Left colon (tissue), 2 donors: Measurements from ENCODE around the gene SCNN1B. TPM values are rescaled to one million over a fixed set of nuclear protein-coding genes. Genes with fewer than 3 reads are reported as not detected.
A peak's percentile ranks its signal among the peaks of the same experiment; 100 is the strongest.
"Not testable (repeated sequence)": the region's sequence is repeated elsewhere in the genome, so short reads cannot be mapped to it uniquely, and the experiment has no call there.

Experiments
- ATAC-seq: fragments of 200-7000 bp; cut with Tn5 transposase; one replicate; pipeline ENCODE4 v1.9.1; 2020; ENCODE audit warnings: mild to moderate bottlenecking, moderate library complexity
- DNase-seq, 2 donors: peaks; one replicate each; pipeline ENCODE4 v3.0.0-alpha.2; 2020
- intact Hi-C, 2 donors: fragments of 100-400 bp; cut with DNase I in 1 of 2; cut with micrococcal nuclease in 1 of 2; formaldehyde crosslinking; loops; one replicate each; pipeline versions ENCODE4 v1.11.2 to v1.14.0; 2022; cut with DNase I, micrococcal nuclease
- total RNA-seq, 2 donors: library from RNA; stranded (reverse); fragmentation: NEBNext Ultra II Directional; extraction: Animal tissue kit (Norgen Biotek cat#: 25700); gene quantifications; one replicate each; pipeline ENCODE4 v1.2.1, GENCODE V29; 2021
- donor health status: DM: no; HTN: no; CAD: no.
- donor health status: DM: yes; HTN: yes; CAD: no.

The SCNN1B gene
- total RNA-seq, 2 donors from 2014 or later = 322 to 715 TPM

DNA sequence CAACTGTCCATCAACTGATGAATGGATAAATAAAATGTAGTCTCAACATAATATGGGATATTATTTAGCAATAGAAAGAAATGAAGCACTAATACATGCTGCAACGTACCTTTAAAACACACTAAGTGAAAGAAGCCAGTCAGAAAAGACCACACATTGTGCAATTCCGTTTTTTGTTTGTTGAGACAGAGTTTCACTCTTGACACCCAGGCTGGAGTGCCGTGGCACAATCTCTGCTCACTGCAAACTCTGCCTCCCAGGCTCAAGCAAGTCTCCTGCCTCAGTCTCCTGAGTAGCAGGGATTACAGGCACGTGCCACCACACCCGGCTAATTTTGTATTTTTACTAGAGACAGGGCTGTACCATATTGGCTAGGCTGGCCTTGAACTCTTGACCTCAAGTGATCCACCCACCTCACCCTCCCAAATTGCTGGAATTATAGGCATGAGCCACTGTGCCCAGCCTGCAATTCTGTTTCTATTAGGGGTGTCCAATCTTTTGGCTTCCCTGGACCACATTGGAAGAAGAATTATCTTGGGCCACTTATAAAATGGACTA, 40.1 kb downstream of the SCNN1B start:
- intact Hi-C loops = no loop called here
- ATAC-seq (peak; percentile 51), DNase-seq (no peak)

GRCh38 chr16:23343643-23344612, 41.8 kb downstream of the SCNN1B start:
- ATAC-seq (peak; percentile 26), DNase-seq (no peak)
- intact Hi-C loops = no loop called here

- intact Hi-C loops = no loop called here
- ATAC-seq (no peak), DNase-seq (no peak)
Observed at GRCh38 chr16:23345237-23345636, 43.1 kb downstream of the SCNN1B start.

GRCh38 chr16:23348579-23349469, 46.7 kb downstream of the SCNN1B start:
- DNase-seq = no peak
- no peak for ATAC-seq
- intact Hi-C loops = no loop called here

GRCh38 chr16:23351360-23351759, 49.3 kb downstream of the SCNN1B start:
- ATAC-seq = peak; percentile 98
- DNase-seq = peak; percentile 75 to 90
- intact Hi-C loops = no loop called here

DNA sequence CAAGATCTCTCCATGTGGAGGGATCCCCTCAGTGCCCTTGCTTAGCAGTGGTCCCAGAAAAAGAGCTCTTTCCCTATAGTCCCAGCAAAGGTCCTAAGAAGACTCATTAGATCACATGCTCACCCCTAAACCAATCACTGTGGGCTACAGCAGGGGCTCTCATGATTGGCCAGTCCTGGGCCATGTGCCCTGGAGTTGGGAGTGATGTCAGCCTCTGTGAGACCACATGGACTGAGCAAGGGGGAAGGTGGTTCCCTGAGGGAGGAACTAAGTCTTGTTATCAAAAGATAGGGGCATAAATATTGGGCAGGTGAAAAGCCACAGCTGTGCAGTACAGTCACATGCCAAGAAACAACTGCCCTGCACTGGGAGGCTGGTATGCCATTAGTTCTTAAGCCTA, 51.3 kb downstream of the SCNN1B start:
- ATAC-seq = no peak
- no peak for DNase-seq
- intact Hi-C loops = no loop called here

DNA sequence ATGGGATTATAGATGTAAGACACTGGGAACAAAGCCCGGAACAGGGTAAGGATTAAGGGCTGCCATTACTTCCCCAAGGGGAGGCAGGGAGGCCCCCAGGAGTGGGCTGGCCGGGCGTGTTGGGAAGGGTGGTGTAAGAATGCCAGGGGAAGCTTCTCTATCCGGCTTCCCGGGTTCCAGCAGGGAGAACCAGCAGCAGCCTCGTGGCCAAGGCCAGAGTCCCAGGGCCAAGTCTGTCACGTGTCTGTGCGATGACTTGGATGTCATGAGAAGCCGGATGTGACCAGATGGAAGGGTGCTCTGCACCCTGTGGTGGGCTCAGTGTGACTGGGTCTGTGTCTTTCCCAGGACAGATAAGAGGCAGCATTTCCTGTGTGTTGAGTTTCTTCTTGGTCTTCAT, 52.1 kb downstream of the SCNN1B start:
- DNase-seq (no peak), ATAC-seq (no peak)
- intact Hi-C loops = no loop called here

DNA sequence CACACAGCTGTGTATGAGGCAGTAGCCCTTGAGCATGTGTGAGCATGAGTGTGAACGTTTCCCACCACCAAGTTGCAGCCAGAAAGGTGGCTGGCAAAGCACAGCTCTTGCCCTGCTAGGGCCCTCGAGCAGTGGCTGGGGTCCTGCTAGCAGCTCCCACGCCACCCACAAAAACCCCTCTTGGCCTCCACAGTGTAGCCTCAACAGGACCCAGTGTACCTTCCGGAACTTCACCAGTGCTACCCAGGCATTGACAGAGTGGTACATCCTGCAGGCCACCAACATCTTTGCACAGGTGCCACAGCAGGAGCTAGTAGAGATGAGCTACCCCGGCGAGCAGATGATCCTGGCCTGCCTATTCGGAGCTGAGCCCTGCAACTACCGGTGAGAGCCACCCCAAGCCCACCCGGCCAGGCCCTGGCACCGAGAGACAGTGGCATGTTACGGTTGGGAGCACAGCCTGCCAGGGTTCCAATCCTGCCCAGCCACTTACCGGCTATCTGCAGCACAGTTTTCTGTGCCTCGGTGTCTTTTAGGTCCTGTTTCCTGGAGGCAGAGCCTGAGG, 53.1 kb downstream of the SCNN1B start:
- DNase-seq = no peak
- no peak for ATAC-seq
- intact Hi-C loops = no loop called here

- ATAC-seq (no peak), DNase-seq (no peak)
- intact Hi-C loops = no loop called here
Observed at GRCh38 chr16:23356941-23357340, 54.8 kb downstream of the SCNN1B start.

DNA sequence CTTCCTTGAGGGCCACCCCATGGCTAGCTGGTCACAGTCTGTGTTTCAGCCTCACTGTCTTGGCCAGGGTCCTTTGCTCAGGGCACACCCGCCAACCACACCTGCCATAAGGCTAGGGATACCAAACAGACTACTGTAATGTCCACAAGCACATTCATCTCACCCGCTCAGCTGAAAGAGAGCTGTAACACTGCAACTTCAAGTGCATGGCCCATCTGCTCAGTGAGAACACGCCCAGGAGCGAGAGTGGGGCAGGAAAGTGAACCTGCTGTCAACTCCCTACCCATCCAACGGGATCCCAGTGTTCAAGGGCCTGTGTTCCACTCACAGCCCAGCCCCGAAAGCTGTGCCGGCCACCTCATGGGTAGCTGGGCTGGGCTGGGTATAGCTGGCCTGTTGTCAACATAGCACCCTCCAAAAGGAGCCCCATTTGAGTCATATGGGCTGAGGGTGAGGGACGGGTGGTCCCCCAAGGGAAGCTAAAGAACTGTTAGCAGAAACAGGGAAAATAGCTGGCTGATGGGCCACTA, 55.7 kb downstream of the SCNN1B start:
- intact Hi-C loops = no loop called here
- ATAC-seq = peak; percentile 42
- peak; percentile 27 to 44 for DNase-seq

GRCh38 chr16:23359092-23359760, 57.1 kb downstream of the SCNN1B start:
- DNase-seq (no peak), ATAC-seq (no peak)
- intact Hi-C loops = no loop called here

GRCh38 chr16:23362460-23363317, 60.6 kb downstream of the SCNN1B start:
- ATAC-seq (peak; percentile 86), DNase-seq (peak; percentile 82 to 97)
- intact Hi-C loops = no loop called here

GRCh38 chr16:23365602-23366240, 63.6 kb downstream of the SCNN1B start:
- DNase-seq = no peak
- no peak for ATAC-seq
- intact Hi-C loops = no loop called here

GRCh38 chr16:23366341-23366740, 64.2 kb downstream of the SCNN1B start:
- ATAC-seq, intact Hi-C loops, DNase-seq: not testable (repeated sequence)

DNA sequence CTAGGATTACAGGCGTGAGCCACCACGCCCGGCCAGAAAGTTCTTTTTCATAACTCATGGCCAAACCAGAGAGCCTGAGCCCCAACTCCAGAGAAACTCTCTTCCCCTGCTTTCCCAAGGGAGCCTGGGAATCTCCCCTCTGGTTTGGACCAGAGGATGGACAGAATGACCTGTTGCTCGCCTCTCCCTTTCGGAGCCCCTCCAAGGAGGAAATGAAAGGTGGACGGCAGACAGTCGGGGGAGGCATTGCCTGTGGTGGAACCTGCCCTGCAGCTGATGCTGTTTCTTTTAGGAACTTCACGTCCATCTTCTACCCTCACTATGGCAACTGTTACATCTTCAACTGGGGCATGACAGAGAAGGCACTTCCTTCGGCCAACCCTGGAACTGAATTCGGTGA, 65.5 kb downstream of the SCNN1B start:
- intact Hi-C loops = no loop called here
- ATAC-seq (no peak), DNase-seq (no peak)

GRCh38 chr16:23367988-23368387, 65.9 kb downstream of the SCNN1B start:
- ATAC-seq (no peak), DNase-seq (no peak)
- intact Hi-C loops = no loop called here

- intact Hi-C loops = no loop called here
- ATAC-seq (peak; percentile 33), DNase-seq (no peak)
Observed at GRCh38 chr16:23368469-23368868, 66.4 kb downstream of the SCNN1B start.
